B cell (primary cell): Measurements from ENCODE around the gene MYH11.
A peak's percentile ranks its signal among the peaks of the same experiment; 100 is the strongest.

Experiments
- EZH2 ChIP-seq: IDR thresholded peaks from 2 replicates; pipeline ENCODE4 v1.6.1; 2012; ENCODE audit warnings: borderline replicate concordance, low read depth, mild to moderate bottlenecking, moderate library complexity, low read length; ENCODE audit not compliant: insufficient read depth, poor library complexity, severe bottlenecking
- TF ChIP-seq, protein P1 (sequence below): fragments of 200-600 bp; IDR thresholded peaks from one replicate; pipeline ENCODE4 v1.8.0; 2022; ENCODE audit warnings: antibody characterized with exemption, mild to moderate bottlenecking

GRCh38 chr16:15765880-15766279, 90.9 kb downstream of the MYH11 start:
- TF ChIP-seq, protein P1, sequence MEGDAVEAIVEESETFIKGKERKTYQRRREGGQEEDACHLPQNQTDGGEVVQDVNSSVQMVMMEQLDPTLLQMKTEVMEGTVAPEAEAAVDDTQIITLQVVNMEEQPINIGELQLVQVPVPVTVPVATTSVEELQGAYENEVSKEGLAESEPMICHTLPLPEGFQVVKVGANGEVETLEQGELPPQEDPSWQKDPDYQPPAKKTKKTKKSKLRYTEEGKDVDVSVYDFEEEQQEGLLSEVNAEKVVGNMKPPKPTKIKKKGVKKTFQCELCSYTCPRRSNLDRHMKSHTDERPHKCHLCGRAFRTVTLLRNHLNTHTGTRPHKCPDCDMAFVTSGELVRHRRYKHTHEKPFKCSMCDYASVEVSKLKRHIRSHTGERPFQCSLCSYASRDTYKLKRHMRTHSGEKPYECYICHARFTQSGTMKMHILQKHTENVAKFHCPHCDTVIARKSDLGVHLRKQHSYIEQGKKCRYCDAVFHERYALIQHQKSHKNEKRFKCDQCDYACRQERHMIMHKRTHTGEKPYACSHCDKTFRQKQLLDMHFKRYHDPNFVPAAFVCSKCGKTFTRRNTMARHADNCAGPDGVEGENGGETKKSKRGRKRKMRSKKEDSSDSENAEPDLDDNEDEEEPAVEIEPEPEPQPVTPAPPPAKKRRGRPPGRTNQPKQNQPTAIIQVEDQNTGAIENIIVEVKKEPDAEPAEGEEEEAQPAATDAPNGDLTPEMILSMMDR = peak; percentile 75
- TF ChIP-seq EZH2 = no peak
